Muscle of leg (tissue), 11 donors: ENCODE data around the gene LARGE1. TPM values are rescaled to one million over a fixed set of nuclear protein-coding genes. Genes with fewer than 3 reads are reported as not detected.
A peak's percentile ranks its signal among the peaks of the same experiment; 100 is the strongest.

ENCODE experiments used
- DNase-seq: peaks from one replicate; pipeline ENCODE4 v3.0.0; 2013
- H3K27ac ChIP-seq: one replicate; pipeline ENCODE4 v1.5.1; 2013; ENCODE audit warnings: mild to moderate bottlenecking, low read length, control low read depth
- H3K27me3 ChIP-seq: one replicate; pipeline ENCODE4 v1.6.1; 2013; ENCODE audit warnings: low read length; ENCODE audit not compliant: control insufficient read depth, insufficient read depth
- H3K36me3 ChIP-seq: one replicate; pipeline ENCODE4 v1.6.1; 2013; ENCODE audit warnings: low read length; ENCODE audit not compliant: control insufficient read depth, insufficient read depth
- H3K4me1 ChIP-seq: one replicate; pipeline ENCODE4 v1.6.1; 2013; ENCODE audit warnings: low read length; ENCODE audit not compliant: control insufficient read depth, insufficient read depth
- H3K4me3 ChIP-seq: one replicate; pipeline ENCODE4 v1.5.1; 2013; ENCODE audit warnings: low read length, control low read depth
- H3K9me3 ChIP-seq: replicated peaks from 2 replicates; pipeline ENCODE4 v1.6.1; 2013; ENCODE audit warnings: low read depth, low read length; ENCODE audit not compliant: control insufficient read depth
- WGBS: methylation state at CpG from one replicate; pipeline ENCODE4 v1.1.5; 2013; ENCODE audit warnings: missing lambda C conversion rate; ENCODE audit not compliant: insufficient coverage; 5-methylcytosine and 5-hydroxymethylcytosine counted together
- polyA plus RNA-seq, 8 donors: library from polyadenylated mRNA; unstranded; fragments of 120-200 nt; gene quantifications; one replicate each; pipeline versions ENCODE4 v1.2.1 to v1.2.3, GENCODE V29; 2013; ENCODE audit warnings: inconsistent platforms in 1 of 8, low replicate concordance in 1 of 8; ENCODE audit not compliant: insufficient read length in 8 of 8, insufficient read depth in 1 of 8
- total RNA-seq: library from RNA; stranded (reverse); fragments of 120-200 nt; gene quantifications from one replicate; pipeline ENCODE4 v1.2.4, GENCODE V29; 2013

LARGE1 gene
- total and polyA plus RNA-seq, 9 donors = 7.7 to 14.6 (median 10.4) TPM

DNA sequence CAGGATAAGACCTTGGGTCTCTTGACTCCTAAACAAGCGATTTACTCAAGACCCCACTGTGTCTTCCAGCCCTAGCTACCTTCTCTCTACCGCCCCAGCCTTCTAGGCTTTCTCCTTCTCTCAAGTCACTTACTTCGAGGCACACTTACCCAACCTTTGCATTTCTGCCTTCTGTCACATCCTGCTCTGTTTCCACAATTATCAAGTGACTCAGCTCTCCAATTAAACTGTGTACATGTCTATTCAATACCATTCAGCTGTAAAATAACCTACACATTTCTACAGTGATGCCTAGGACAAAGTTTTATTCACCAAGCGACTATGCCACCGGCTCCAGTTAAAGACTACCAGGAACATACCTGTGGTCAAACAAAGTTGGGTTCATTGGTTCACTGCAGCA, 69.0 kb downstream of the LARGE1 start:
- 72% methylated on average over 5 of the region's 5 CpGs for WGBS
- Histone ChIP-seq H3K9me3 (no peaks in the 10 kb centered on the region), H3K4me1 (peaks cover 6% of the 10 kb centered on the region), H3K36me3 (no peaks in the 10 kb centered on the region), H3K4me3 (no peak overlapping the region), H3K27me3 (no peaks in the 10 kb centered on the region), H3K27ac (no peak overlapping the region)
- DNase-seq = no peak

DNA sequence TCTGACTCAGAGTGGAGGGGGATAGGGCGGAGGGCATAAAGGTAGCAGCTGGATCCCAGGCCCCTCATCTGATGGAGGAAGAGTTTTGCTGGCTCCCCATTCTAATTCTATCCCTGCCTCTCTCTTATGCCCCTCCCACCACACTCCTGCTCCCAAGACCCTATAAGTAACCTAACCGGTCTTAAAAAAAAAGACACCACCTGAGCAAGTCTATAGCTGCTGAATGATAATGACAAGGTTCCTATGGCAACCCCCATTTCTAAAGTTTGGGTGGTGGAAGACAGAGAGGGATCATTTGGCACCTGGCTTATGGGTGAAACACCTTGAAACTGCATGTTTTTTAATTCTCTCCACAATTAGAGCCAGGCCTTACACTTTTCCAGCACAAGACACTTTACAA, 69.6 kb downstream of the LARGE1 start:
- Histone ChIP-seq H3K9me3 (peaks cover 3% of the 10 kb centered on the region), H3K36me3 (no peaks in the 10 kb centered on the region), H3K4me3 (no peak overlapping the region), H3K27me3 (no peaks in the 10 kb centered on the region), H3K27ac (no peak overlapping the region), H3K4me1 (peaks cover 6% of the 10 kb centered on the region)
- DNase-seq = no peak
- WGBS = no CpG with 5 or more reads among the region's 2 CpGs

DNA sequence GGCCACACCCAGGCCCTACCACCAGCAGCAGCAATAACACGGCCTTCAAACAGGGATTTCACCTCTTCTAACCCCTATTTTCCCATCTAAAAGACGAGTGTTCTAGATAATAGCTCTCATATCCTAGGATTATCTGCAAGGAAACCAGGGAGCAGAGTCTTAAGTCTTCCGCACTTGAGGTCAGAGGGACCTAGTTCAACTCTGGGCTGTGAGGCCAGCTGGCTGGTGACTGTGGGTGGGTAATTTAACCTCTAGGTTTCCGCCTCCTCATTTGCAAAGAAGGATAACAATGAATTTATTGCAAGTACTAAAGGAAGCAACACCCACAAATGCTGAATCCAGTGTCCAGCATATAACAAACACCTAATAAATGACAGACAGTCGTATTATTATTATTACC, 70.1 kb downstream of the LARGE1 start:
- no CpG with 5 or more reads among the region's 5 CpGs for WGBS
- H3K27ac ChIP-seq = no peak overlapping the region

DNA sequence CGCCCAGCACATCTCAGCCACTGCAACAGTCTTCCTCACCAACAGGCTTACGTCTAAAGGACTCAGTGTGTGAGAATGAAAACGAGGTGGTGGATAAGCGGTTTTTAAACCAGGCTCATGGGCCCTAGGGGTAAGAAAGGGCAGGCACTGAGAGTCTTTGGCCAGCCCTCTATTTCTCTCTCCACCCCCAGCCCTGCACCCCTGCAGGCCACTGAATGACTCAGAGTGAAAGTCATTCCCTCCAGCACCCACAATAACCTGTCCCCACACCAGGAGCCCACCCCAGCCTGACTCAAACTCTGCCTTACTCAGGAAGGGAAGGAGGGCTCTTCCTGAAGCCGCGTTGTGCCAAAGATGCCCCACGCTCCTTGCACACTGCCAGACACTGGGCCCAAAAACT, 72.0 kb downstream of the LARGE1 start:
- no CpG with 5 or more reads among the region's 7 CpGs for WGBS
- Histone ChIP-seq H3K27me3 (no peaks in the 10 kb centered on the region), H3K27ac (no peak overlapping the region), H3K4me1 (peaks cover 6% of the 10 kb centered on the region), H3K9me3 (peaks cover 3% of the 10 kb centered on the region), H3K4me3 (no peak overlapping the region), H3K36me3 (no peaks in the 10 kb centered on the region)
- no peak for DNase-seq

More for the DNA sequence above, 70.1 kb downstream of the LARGE1 start:
- Histone ChIP-seq H3K36me3 (no peaks in the 10 kb centered on the region), H3K4me3 (no peak overlapping the region), H3K27me3 (no peaks in the 10 kb centered on the region), H3K4me1 (peaks cover 6% of the 10 kb centered on the region), H3K9me3 (peaks cover 3% of the 10 kb centered on the region)
- DNase-seq = no peak

DNA sequence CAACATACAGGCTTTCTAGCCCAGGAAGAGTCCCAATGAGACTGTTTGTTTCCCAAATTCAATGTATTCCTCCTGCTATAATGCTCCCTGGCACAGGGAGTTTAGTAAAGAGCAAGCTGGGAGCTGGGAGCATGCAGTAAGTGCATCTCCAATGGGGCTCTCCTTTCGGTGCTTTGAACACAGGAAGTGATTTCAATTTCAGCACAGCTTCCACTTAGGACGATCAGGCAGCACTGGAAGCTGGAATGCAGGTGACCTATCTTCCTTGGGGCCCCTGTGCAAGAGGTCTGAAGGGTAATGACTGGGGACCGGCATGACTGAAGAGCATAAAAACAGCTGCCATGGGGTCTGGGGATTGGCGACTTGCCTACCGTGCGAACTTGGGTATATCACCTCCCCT, 76.0 kb downstream of the LARGE1 start:
- Histone ChIP-seq H3K27me3 (no peaks in the 10 kb centered on the region), H3K4me3 (no peak overlapping the region), H3K27ac (no peak overlapping the region), H3K4me1 (no peaks in the 10 kb centered on the region), H3K36me3 (no peaks in the 10 kb centered on the region), H3K9me3 (peaks cover 3% of the 10 kb centered on the region)
- peak; percentile 29 for DNase-seq
- 0% methylated on average over 1 of the region's 6 CpGs for WGBS

DNA sequence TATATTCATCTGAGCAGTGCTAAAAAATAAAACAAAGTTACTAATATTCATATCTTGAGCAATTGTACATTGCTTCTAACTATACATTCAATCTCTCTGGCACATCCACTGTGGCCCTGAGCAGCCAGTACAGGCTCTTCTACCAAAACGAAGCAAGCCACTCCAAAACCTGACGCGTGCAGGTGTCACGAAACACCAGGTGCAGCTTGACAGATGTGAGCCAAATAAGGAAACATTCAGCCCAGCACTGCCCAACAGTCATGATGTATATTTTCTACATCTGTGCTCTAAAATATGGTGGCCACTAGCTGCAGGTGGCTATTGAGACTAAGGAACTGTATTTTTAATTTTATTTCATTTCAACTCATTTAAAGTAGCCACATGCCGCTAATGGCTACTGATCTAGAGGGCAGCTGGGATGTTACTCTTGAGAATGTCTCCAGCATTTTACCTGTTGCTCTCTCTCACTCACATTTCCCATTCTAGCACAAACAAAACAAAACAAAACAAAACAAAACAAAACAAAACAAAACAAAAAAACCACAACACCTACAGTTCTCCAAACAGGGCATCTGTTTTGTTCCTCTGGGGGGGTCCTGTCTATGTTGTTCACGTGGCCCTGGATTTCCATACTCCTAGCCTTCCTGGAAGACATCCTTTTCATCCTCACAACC, 77.7 kb downstream of the LARGE1 start:
- no peaks in the 10 kb centered on the region for H3K36me3 ChIP-seq
- H3K4me3 ChIP-seq = no peak overlapping the region
- WGBS = 69% methylated on average over 5 of the region's 6 CpGs
- peaks cover 3% of the 10 kb centered on the region for H3K9me3 ChIP-seq
- no peak overlapping the region for H3K27ac ChIP-seq
- no peak for DNase-seq
- H3K4me1 ChIP-seq = no peaks in the 10 kb centered on the region
- H3K27me3 ChIP-seq = no peaks in the 10 kb centered on the region

DNA sequence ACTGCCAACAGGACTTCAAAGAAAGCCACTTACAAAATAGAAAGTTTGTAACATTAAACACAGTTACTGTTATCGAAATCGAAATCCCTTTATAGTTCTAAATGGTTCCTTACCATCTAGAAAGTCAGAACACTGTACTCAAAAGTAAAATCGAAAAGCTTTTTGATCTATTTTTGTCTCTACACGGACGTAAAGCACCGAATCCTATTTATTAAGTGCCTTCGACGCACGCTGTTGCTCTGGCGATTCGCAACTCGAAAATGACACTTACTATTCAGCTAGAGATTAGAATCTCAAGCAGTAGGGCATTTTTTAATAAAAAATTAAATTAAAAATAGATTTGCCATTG, 78.3 kb downstream of the LARGE1 start:
- Histone ChIP-seq H3K27ac (no peak overlapping the region), H3K36me3 (no peaks in the 10 kb centered on the region), H3K9me3 (peaks cover 3% of the 10 kb centered on the region), H3K4me3 (no peak overlapping the region), H3K4me1 (no peaks in the 10 kb centered on the region), H3K27me3 (no peaks in the 10 kb centered on the region)
- no peak for DNase-seq
- WGBS = no CpG with 5 or more reads among the region's 12 CpGs

DNA sequence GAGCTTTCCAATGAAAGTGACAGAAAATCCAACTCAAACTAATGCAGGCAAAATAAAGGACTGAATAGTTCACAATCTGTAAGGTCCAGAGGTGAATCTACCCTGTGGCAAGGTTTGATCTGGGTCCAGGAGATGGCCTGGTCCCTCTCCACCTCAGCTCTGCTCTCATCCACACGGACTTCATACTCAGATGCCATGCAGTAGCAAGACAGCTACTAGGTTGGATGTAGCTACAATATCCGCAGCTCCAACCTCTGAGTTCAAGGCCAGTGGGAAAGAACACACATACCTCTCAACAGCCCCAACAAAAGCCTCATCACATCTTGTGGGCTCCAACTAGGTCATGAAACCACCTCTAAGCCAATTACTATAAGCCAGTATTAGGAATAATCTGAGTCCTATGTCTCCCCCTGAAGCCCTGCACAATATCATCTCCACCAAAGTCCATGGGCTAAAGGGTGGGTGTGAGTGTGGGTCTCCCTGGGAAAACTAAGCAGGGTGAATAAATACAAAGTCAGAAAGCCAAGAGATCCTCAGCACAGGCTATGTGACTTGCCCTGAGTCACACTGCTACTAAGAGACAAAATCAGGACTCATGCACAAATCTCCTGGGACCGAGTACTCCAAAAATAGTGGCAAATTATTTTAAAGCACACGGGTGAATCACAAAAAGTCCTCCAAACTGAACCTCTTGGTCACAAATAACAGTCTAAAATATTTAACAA, 78.8 kb downstream of the LARGE1 start:
- Histone ChIP-seq H3K4me3 (no peak overlapping the region), H3K27ac (peak overlapping the region; percentile 8), H3K36me3 (no peaks in the 10 kb centered on the region), H3K4me1 (no peaks in the 10 kb centered on the region), H3K9me3 (peaks cover 3% of the 10 kb centered on the region), H3K27me3 (no peaks in the 10 kb centered on the region)
- WGBS = 64% methylated on average over 2 of the region's 4 CpGs
- DNase-seq = peak; percentile 38

DNA sequence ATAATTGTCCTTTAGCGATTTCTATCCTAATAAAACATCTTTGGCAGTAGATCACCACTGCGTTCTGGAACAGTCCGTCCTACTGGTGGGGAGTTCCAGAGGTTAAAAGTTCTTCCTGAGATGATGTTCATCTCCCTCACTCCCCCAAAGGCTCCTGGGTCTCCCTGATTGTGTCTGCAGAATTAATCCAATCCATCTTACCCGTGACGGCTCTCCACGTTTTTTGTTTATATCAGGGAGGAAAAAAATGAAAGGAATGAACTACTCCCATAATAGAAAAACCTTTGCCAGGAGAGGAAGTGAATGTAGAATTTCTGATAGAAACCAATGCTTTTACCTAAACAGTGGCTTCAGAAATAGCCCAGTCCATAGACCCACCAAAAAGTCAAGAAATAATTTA, 81.6 kb downstream of the LARGE1 start:
- H3K4me1 ChIP-seq = peaks cover 8% of the 10 kb centered on the region
- H3K27ac ChIP-seq = no peak overlapping the region

DNA sequence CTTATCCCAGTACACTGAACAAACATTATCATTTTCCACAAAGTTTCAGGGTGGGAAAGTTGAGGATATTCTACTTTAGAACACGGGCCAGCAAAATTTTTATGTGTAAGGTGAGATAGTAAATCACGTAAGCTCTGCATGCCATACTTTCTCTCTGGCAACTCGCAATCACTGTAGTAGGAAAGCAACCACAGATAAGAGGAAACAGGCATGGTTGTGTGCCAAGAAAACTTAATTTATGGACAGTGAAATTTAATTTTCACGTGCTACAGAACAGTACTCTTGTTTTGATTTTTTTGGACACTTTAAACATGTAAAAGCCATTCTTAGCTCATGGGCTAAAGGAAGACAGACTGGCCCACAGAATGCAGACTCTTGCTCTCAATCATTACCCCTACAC, 82.5 kb downstream of the LARGE1 start:
- DNase-seq = no peak
- 62% methylated on average over 2 of the region's 4 CpGs for WGBS
- Histone ChIP-seq H3K4me3 (no peak overlapping the region), H3K4me1 (peaks cover 8% of the 10 kb centered on the region), H3K36me3 (no peaks in the 10 kb centered on the region), H3K9me3 (no peaks in the 10 kb centered on the region), H3K27ac (no peak overlapping the region), H3K27me3 (no peaks in the 10 kb centered on the region)

More for the DNA sequence above, 81.6 kb downstream of the LARGE1 start:
- Histone ChIP-seq H3K4me3 (no peak overlapping the region), H3K36me3 (no peaks in the 10 kb centered on the region), H3K9me3 (no peaks in the 10 kb centered on the region), H3K27me3 (no peaks in the 10 kb centered on the region)
- WGBS = no CpG with 5 or more reads among the region's 6 CpGs
- no peak for DNase-seq
